Activated CD4-positive, alpha-beta memory T cell treated with anti-CD3 and anti-CD28 coated beads for 36 hours (primary cell): ENCODE measurements around the gene SOWAHA. TPM values are rescaled to one million over a fixed set of nuclear protein-coding genes. Genes with fewer than 3 reads are reported as not detected.
A peak's percentile ranks its signal among the peaks of the same experiment; 100 is the strongest.

ENCODE experiments used
- CTCF ChIA-PET: fragments of 350-600 bp; sonication (Branson Sonifier 250); formaldehyde crosslinking; loops from one replicate; lab custom pipeline; 2021; ENCODE audit warnings: antibody characterized with exemption, inconsistent platforms; lab: Charles Lee
- POLR2A ChIA-PET: fragments of 350-600 bp; sonication (Branson Sonifier 250); formaldehyde crosslinking; loops from one replicate; lab custom pipeline; 2021; ENCODE audit warnings: antibody characterized with exemption; lab: Charles Lee
- DNase-seq: peaks from one replicate; pipeline ENCODE4 v3.0.0-alpha.2; 2020
- H3K27ac Mint-ChIP-seq: one replicate; pipeline ENCODE4 v1.8.0; 2021; ENCODE audit warnings: mixed read lengths
- H3K27me3 Mint-ChIP-seq: one replicate; pipeline ENCODE4 v1.8.0; 2021; ENCODE audit warnings: mixed read lengths
- H3K36me3 Mint-ChIP-seq: one replicate; pipeline ENCODE4 v1.8.0; 2021; ENCODE audit warnings: mixed read lengths
- H3K4me1 Mint-ChIP-seq: one replicate; pipeline ENCODE4 v1.8.0; 2021; ENCODE audit warnings: low read depth, mixed read lengths
- H3K4me3 Mint-ChIP-seq: one replicate; pipeline ENCODE4 v1.8.0; 2021; ENCODE audit warnings: mild to moderate bottlenecking, mixed read lengths
- H3K9me3 Mint-ChIP-seq: one replicate; pipeline ENCODE4 v1.8.0; 2021; ENCODE audit warnings: mixed read lengths
- intact Hi-C: fragments of 100-400 bp; cut with micrococcal nuclease; formaldehyde crosslinking; loops from one replicate; pipeline ENCODE4 v1.15.1; 2023
- total RNA-seq, 2 experiments: library from RNA; stranded (reverse); gene quantifications; one replicate each; pipeline ENCODE4 v1.2.3, GENCODE V29; 2021

The SOWAHA gene
- total RNA-seq, 2 experiments from 2014 or later, result not detected

DNA sequence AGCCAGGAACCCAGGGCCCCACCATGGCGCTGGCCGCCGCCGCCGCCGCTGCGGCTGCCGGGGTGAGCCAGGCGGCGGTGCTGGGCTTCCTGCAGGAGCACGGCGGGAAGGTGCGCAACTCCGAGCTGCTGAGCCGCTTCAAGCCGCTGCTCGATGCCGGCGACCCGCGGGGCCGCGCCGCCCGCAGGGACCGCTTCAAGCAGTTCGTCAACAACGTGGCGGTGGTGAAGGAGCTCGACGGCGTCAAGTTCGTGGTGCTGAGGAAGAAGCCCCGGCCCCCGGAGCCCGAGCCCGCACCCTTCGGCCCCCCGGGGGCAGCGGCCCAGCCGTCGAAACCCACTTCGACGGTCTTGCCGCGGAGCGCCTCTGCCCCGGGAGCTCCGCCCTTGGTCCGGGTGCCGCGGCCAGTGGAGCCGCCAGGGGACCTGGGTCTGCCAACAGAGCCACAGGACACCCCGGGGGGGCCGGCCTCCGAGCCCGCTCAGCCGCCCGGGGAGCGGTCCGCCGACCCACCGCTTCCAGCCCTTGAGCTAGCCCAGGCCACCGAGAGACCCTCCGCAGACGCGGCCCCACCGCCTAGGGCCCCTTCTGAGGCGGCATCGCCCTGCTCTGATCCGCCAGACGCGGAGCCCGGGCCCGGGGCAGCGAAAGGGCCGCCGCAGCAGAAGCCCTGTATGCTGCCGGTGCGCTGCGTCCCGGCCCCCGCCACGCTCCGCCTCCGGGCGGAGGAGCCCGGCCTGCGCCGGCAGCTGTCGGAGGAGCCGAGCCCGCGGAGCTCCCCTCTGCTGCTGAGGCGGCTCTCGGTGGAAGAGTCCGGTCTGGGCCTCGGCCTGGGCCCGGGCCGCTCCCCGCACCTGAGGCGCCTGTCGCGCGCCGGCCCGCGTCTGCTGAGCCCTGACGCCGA is 749 bp downstream of the SOWAHA start:
- H3K4me1 Mint-ChIP-seq, result peaks cover 12% of the 10 kb centered on the region
- peaks cover 31% of the 10 kb centered on the region for H3K27me3 Mint-ChIP-seq
- intact Hi-C loops, result no loop called here
- ChIA-PET POLR2A (no interaction called here), CTCF (interaction anchor here (0.6 to 2.4 kb wide), 5 partner anchors 10 to 380 kb away, joined by 3 to 11 read pairs (median 4); no protein-coding TSS in a partner anchor)
- H3K36me3 Mint-ChIP-seq, result peaks cover 2% of the 10 kb centered on the region
- no peak overlapping the region for H3K4me3 Mint-ChIP-seq
- H3K27ac Mint-ChIP-seq, result no peak overlapping the region
- DNase-seq, result peak; percentile 45
- H3K9me3 Mint-ChIP-seq, result no peaks in the 10 kb centered on the region

DNA sequence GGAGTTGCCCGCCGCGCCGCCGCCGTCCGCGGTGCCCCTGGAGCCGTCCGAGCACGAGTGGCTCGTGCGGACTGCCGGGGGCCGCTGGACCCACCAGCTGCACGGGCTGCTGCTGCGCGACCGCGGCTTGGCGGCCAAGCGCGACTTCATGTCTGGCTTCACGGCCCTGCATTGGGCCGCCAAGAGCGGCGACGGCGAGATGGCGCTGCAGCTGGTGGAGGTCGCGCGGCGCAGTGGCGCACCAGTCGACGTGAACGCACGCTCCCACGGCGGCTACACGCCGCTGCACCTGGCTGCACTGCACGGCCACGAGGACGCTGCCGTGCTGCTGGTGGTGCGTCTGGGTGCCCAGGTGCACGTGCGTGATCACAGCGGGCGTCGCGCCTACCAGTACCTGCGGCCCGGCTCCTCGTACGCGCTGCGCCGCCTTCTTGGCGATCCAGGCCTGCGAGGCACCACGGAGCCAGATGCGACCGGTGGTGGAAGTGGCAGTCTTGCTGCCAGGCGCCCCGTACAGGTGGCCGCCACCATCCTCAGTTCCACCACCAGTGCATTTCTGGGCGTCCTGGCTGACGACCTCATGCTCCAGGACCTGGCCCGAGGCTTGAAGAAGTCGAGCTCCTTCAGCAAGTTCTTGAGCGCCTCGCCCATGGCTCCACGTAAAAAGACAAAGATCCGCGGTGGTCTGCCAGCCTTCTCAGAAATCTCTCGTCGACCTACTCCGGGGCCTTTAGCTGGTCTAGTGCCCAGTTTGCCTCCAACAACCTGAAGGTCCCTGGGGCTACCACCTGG is 1.6 kb downstream of the SOWAHA start:
- CTCF ChIA-PET, result interaction anchor here (0.6 to 2.4 kb wide), 7 partner anchors 9 to 380 kb away, joined by 3 to 11 read pairs (median 4); no protein-coding TSS in a partner anchor
- no peaks in the 10 kb centered on the region for H3K9me3 Mint-ChIP-seq
- peaks cover 16% of the 10 kb centered on the region for H3K4me1 Mint-ChIP-seq
- peaks cover 2% of the 10 kb centered on the region for H3K36me3 Mint-ChIP-seq
- intact Hi-C loops, result no loop called here
- peak overlapping the region; percentile 36 for H3K4me3 Mint-ChIP-seq
- no peak overlapping the region for H3K27ac Mint-ChIP-seq
- no peak for DNase-seq
- POLR2A ChIA-PET, result no interaction called here
- peaks cover 35% of the 10 kb centered on the region for H3K27me3 Mint-ChIP-seq

DNA sequence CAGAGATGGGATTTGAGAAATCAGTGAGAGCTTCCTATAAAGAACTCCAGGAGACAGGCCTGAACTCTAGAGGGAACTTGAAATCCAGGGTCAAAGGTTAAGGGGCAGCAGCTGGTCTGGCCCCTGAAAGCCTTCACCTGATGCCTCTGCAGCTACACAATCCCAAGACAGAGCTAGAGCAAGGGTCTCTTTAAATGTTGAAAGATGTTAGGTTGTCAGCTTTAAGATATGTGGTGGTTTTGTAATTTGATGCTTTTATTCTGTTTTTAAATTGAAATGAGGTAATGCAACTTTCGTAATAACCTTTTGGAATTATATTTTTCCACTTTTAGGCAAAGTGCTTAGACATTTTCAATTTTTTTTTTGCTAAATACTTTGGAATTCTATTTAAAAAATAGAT is 2.4 kb downstream of the SOWAHA start:
- Mint-ChIP-seq H3K36me3 (peaks cover 2% of the 10 kb centered on the region), H3K4me3 (peak overlapping the region; percentile 36), H3K4me1 (peaks cover 22% of the 10 kb centered on the region), H3K9me3 (no peaks in the 10 kb centered on the region), H3K27ac (no peak overlapping the region), H3K27me3 (peaks cover 37% of the 10 kb centered on the region)
- ChIA-PET POLR2A (no interaction called here), CTCF (interaction anchor here (0.6 to 2.4 kb wide), 5 partner anchors 8 to 289 kb away, joined by 3 to 11 read pairs (median 4); no protein-coding TSS in a partner anchor)
- intact Hi-C loops, result no loop called here
- no peak for DNase-seq

DNA sequence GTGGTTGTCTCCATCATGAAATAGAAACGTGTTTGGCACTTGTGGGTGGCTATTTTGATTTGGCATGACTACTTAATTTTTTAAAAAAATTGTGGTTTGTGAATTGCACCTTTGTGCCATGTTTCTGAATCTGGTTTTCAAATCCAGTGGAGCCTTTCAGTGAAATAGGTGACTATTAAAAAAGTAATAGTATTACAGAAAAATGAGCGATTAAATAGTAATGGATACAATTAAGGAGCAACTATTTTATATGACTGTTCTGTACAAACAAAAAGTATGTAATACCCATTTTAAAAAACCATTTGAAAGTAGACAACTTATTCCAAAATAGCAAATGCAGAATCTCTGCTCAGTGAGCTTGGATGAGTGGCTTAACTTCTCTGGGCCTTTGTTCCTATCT is 3.0 kb downstream of the SOWAHA start:
- H3K9me3 Mint-ChIP-seq, result no peaks in the 10 kb centered on the region
- H3K4me1 Mint-ChIP-seq, result peaks cover 22% of the 10 kb centered on the region
- peaks cover 32% of the 10 kb centered on the region for H3K27me3 Mint-ChIP-seq
- CTCF ChIA-PET, result interaction anchor here (1.8 to 2.4 kb wide), 2 partner anchors 62 to 289 kb away, joined by 9 to 11 read pairs; no protein-coding TSS in a partner anchor
- POLR2A ChIA-PET, result no interaction called here
- no peak for DNase-seq
- no peak overlapping the region for H3K4me3 Mint-ChIP-seq
- H3K36me3 Mint-ChIP-seq, result peaks cover 2% of the 10 kb centered on the region
- no peak overlapping the region for H3K27ac Mint-ChIP-seq
- intact Hi-C loops, result no loop called here

DNA sequence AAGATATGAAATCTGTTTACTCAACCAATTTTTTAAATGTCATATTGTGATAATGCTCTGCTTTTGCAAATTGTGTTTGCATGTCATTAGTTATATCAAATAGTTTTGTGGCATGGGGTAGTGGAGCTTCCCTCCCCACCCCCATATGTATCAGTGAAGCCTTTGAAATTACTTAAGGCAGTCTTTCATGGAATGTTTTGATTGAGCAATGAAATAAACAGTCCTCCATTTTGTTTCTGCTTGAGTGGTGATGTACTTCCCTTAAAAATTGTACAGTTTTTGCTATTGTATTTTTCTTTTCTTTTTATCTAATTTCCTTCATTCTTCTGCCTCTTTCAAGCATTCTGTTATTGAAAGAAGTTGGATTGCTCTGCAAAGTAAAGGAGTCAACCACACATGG is 3.5 kb downstream of the SOWAHA start:
- Mint-ChIP-seq H3K27ac (no peak overlapping the region), H3K27me3 (peaks cover 28% of the 10 kb centered on the region), H3K4me3 (no peak overlapping the region), H3K4me1 (peaks cover 22% of the 10 kb centered on the region), H3K9me3 (no peaks in the 10 kb centered on the region), H3K36me3 (peaks cover 2% of the 10 kb centered on the region)
- intact Hi-C loops, result no loop called here
- CTCF ChIA-PET, result interaction anchor here (1.6 to 4.8 kb wide), 4 partner anchors 7 to 290 kb away, joined by 7 to 44 read pairs (median 14); no protein-coding TSS in a partner anchor
- no peak for DNase-seq
- POLR2A ChIA-PET, result no interaction called here

DNA sequence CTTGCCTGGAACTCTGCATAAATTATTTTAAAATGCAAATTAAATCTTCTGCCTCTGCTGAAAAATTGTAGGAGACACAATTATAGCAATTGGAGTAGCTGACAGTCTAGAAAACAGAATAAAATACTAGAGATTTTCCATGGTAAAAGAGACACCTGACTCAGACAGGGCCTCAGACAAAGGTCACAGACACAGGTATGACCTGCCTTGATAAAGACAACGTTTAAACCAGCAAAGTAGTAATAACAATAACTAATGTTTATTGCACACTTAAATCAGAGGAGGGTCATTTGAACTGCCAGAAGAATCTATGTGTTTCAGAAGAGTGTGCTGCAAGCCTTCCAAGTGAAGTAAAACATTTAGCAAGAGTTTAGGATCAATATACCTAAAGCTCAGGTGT is 3.9 kb downstream of the SOWAHA start:
- Mint-ChIP-seq H3K27me3 (peaks cover 27% of the 10 kb centered on the region), H3K27ac (no peak overlapping the region), H3K9me3 (no peaks in the 10 kb centered on the region), H3K4me3 (no peak overlapping the region), H3K4me1 (peaks cover 22% of the 10 kb centered on the region), H3K36me3 (peaks cover 2% of the 10 kb centered on the region)
- ChIA-PET POLR2A (no interaction called here), CTCF (interaction anchor here (0.8 to 4.8 kb wide), 8 partner anchors 7 to 315 kb away, joined by 3 to 44 read pairs (median 6); partner anchors contain the start of gene CCNI2)
- DNase-seq, result no peak
- intact Hi-C loops, result no loop called here

DNA sequence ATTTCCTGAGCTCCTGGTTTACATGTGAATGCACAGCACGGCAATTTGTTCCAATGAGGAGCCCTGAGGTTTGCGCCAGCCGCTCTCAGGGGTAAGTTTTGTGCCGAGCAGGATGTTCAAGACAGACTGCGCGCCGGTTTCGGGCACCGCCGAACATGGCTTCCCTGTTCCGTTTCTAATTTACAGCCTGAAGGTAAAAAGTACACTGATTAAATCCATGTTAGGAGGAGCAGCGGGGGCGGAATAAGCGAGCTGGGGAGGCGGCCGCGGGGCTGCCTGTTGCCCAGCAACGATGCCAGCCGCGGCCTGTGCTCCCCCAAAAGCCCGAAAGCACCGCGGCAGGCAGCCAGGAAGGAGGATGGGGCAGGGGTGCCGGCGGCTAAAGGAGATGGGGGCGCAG is 6.4 kb downstream of the SOWAHA start:
- H3K4me1 Mint-ChIP-seq, result peaks cover 12% of the 10 kb centered on the region
- no peak for DNase-seq
- peaks cover 2% of the 10 kb centered on the region for H3K36me3 Mint-ChIP-seq
- POLR2A ChIA-PET, result interaction anchor here (1.9 kb wide), 1 partner anchor 73 kb away, joined by 6 read pairs; the partner anchor contains the start of gene CCNI2
- H3K4me3 Mint-ChIP-seq, result peak overlapping the region; percentile 20
- intact Hi-C loops, result no loop called here
- H3K27ac Mint-ChIP-seq, result no peak overlapping the region
- no peaks in the 10 kb centered on the region for H3K9me3 Mint-ChIP-seq
- H3K27me3 Mint-ChIP-seq, result peaks cover 23% of the 10 kb centered on the region
- CTCF ChIA-PET, result interaction anchor here (0.5 to 4.8 kb wide), 49 partner anchors 9 to 581 kb away, joined by 3 to 50 read pairs (median 5); partner anchors contain the start of genes CCNI2, IL13, IL5 and KIF3A

DNA sequence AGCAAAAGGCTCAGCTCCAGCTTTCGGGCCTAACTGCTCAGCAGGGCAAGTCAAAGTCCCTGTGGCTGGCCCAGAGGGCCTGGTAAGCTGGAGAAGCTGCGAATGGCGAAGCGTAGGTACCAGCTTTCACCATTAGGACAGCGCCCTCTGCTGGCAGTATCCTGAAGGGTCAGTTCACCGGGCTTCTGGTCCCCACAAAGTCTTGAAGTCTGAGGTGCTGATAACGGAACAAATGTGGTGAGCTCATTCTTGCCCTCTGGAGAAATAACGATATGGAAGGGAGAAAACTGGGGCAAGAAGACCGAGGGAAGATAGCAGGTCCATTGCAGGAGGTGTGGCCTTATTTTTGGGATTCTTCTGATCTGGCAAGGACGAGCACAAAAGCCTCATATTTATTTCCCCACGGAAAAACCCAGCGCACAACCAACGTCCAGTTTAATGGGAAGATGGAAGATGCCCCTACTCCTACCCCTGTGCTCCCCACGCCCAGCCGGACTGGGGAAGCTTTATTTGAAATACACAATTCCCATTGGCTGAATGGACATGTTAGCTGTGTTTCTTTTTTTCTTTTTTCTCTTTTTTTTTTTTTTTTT is 7.2 kb downstream of the SOWAHA start:
- H3K9me3 Mint-ChIP-seq, result no peaks in the 10 kb centered on the region
- no peak overlapping the region for H3K4me3 Mint-ChIP-seq
- intact Hi-C loops, result loop anchor here (1.0 to 2.0 kb wide), 5 partner anchors 73 to 435 kb away; partner anchors contain the start of gene CCNI2
- H3K27ac Mint-ChIP-seq, result no peak overlapping the region
- H3K36me3 Mint-ChIP-seq, result no peaks in the 10 kb centered on the region
- H3K27me3 Mint-ChIP-seq, result peaks cover 26% of the 10 kb centered on the region
- POLR2A ChIA-PET, result interaction anchor here (1.9 kb wide), 1 partner anchor 73 kb away, joined by 6 read pairs; the partner anchor contains the start of gene CCNI2
- CTCF ChIA-PET, result interaction anchor here (0.5 to 4.8 kb wide), 55 partner anchors 9 to 582 kb away, joined by 3 to 50 read pairs (median 5); partner anchors contain the start of genes CCNI2, IL13, IL5 and KIF3A
- DNase-seq, result peak; percentile 94
- H3K4me1 Mint-ChIP-seq, result peaks cover 10% of the 10 kb centered on the region

DNA sequence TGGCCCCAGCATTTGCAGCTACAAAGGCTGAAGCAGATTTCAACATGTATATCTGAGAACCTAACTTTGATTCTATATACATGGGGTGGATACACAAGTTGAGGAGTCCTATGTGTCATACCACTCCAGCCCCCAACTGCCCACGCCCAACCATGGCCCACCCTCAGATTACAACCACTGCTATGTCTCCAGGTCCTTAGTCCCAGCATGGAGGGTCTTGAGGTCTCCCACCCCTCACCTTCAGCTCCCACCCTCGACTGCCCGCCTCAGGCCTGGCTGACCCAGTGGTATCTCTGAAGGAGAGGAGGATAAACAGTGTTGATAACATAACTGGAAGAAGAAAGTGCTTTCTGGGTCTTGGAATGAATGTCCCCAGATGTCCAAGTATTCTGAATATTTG is 8.2 kb downstream of the SOWAHA start:
- POLR2A ChIA-PET, result no interaction called here
- H3K27ac Mint-ChIP-seq, result no peak overlapping the region
- intact Hi-C loops, result loop anchor here (2.0 kb wide), 1 partner anchor 75 kb away; the partner anchor contains the start of gene CCNI2
- H3K36me3 Mint-ChIP-seq, result no peaks in the 10 kb centered on the region
- CTCF ChIA-PET, result interaction anchor here (0.9 to 4.8 kb wide), 19 partner anchors 12 to 440 kb away, joined by 3 to 50 read pairs (median 9); partner anchors contain the start of gene CCNI2
- peaks cover 29% of the 10 kb centered on the region for H3K27me3 Mint-ChIP-seq
- H3K9me3 Mint-ChIP-seq, result no peaks in the 10 kb centered on the region
- H3K4me1 Mint-ChIP-seq, result peaks cover 10% of the 10 kb centered on the region
- H3K4me3 Mint-ChIP-seq, result no peak overlapping the region
- DNase-seq, result no peak

DNA sequence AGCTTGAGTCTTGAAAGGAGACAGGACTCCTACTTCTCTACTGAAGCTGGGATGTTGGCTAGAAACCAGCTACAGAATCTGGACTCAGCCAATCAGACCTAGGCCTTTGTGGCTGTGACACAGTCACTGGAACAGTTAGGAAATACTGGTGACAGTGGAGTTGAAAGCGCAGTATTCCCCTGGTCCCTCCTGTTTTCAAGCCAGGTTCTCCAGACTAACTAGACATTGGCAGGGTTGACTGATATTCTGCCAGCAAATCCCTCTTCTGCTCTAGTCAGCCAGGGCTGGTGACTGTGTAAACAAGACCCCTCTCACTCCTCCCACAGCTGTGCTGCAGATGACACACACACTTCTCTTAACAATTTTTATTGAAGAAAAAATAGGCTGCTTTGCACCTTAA is 8.7 kb downstream of the SOWAHA start:
- H3K27ac Mint-ChIP-seq, result no peak overlapping the region
- ChIA-PET CTCF (interaction anchor here (1.0 to 3.5 kb wide), 9 partner anchors 68 to 441 kb away, joined by 3 to 50 read pairs (median 15); partner anchors contain the start of gene CCNI2), POLR2A (no interaction called here)
- no peak for DNase-seq
- H3K4me1 Mint-ChIP-seq, result peaks cover 10% of the 10 kb centered on the region
- intact Hi-C loops, result loop anchor here (2.0 kb wide), 1 partner anchor 75 kb away; the partner anchor contains the start of gene CCNI2
- no peaks in the 10 kb centered on the region for H3K36me3 Mint-ChIP-seq
- H3K9me3 Mint-ChIP-seq, result no peaks in the 10 kb centered on the region
- H3K4me3 Mint-ChIP-seq, result no peak overlapping the region
- H3K27me3 Mint-ChIP-seq, result peaks cover 33% of the 10 kb centered on the region
